CD14-positive monocyte (primary cell): ENCODE results near the gene RPRML. TPM values are rescaled to one million over a fixed set of nuclear protein-coding genes. Genes with fewer than 3 reads are reported as not detected.
A peak's percentile ranks its signal among the peaks of the same experiment; 100 is the strongest.

Experiments used
- DNase-seq, 3 donors: peaks; one replicate each; pipeline ENCODE4 v3.0.0-alpha.2; 2011 to 2022
- H2AFZ ChIP-seq: 2 replicates; pipeline ENCODE4 v1.6.0; 2012; ENCODE audit warnings: mild to moderate bottlenecking, low read depth, low read length, inconsistent platforms; ENCODE audit not compliant: insufficient read depth, poor library complexity, severe bottlenecking
- H3K27ac ChIP-seq, 2 donors: 1 replicate in 1 of 2; 2 replicates in 1 of 2; pipeline ENCODE4 v1.5.1; 2012 to 2013; ENCODE audit warnings: low read length in 2 of 2, control low read depth in 1 of 2, inconsistent platforms in 1 of 2, low read depth in 1 of 2, mild to moderate bottlenecking in 1 of 2
- H3K27me3 ChIP-seq, 2 donors: one replicate each; pipeline versions ENCODE4 v1.6.0 to v1.6.1; 2011 to 2013; ENCODE audit warnings: low read length in 2 of 2; ENCODE audit not compliant: control insufficient read depth in 2 of 2, insufficient read depth in 2 of 2
- H3K36me3 ChIP-seq, 2 donors: replicated peaks in 1 of 2; 1 replicate in 1 of 2; 2 replicates in 1 of 2; pipeline versions ENCODE4 v1.5.1 to v1.6.1; 2012 to 2013; ENCODE audit warnings: low read length in 2 of 2, control low read depth in 1 of 2, inconsistent platforms in 1 of 2, mild to moderate bottlenecking in 1 of 2; ENCODE audit not compliant: insufficient read depth in 2 of 2, control insufficient read depth in 1 of 2
- H3K4me1 ChIP-seq, 2 donors: 1 replicate in 1 of 2; 2 replicates in 1 of 2; pipeline versions ENCODE4 v1.5.1 to v1.6.1; 2012 to 2013; ENCODE audit warnings: low read length in 2 of 2, control low read depth in 1 of 2, inconsistent platforms in 1 of 2, mild to moderate bottlenecking in 1 of 2, moderate library complexity in 1 of 2; ENCODE audit not compliant: insufficient read depth in 2 of 2, control insufficient read depth in 1 of 2
- H3K4me2 ChIP-seq: replicated peaks from 2 replicates; pipeline ENCODE3; 2012; ENCODE audit warnings: low read length, moderate library complexity, mild to moderate bottlenecking; ENCODE audit not compliant: poor library complexity, severe bottlenecking; ENCODE audit errors: extremely low read depth
- H3K4me3 ChIP-seq, 3 experiments: fragments of 200-600 bp in 1 of 3; sonication (generic) in 1 of 3; replicated peaks in 1 of 3; 1 replicate in 2 of 3; 2 replicates in 1 of 3; pipeline ENCODE4 v1.5.1; 2011 to 2013; ENCODE audit warnings: low read length in 3 of 3, mild to moderate bottlenecking in 3 of 3, control low read depth in 2 of 3, low read depth in 2 of 3, inconsistent platforms in 1 of 3, moderate library complexity in 1 of 3
- H3K79me2 ChIP-seq: 2 replicates; pipeline ENCODE4 v1.6.0; 2012; ENCODE audit warnings: mild to moderate bottlenecking, control low read depth, inconsistent platforms, low read length, moderate library complexity; ENCODE audit not compliant: insufficient read depth
- H3K9ac ChIP-seq: 2 replicates; pipeline ENCODE4 v1.6.0; 2017; ENCODE audit warnings: low read length, mild to moderate bottlenecking; ENCODE audit not compliant: insufficient read depth, poor library complexity, severe bottlenecking
- H3K9me3 ChIP-seq, 2 donors: replicated peaks in 1 of 2; 1 replicate in 1 of 2; 2 replicates in 1 of 2; pipeline versions ENCODE4 v1.5.1 to v1.6.1; 2012 to 2013; ENCODE audit warnings: low read length in 2 of 2, control low read depth in 1 of 2; ENCODE audit not compliant: control insufficient read depth in 1 of 2, insufficient read depth in 1 of 2
- H4K20me1 ChIP-seq: 2 replicates; pipeline ENCODE4 v1.6.0; 2012; ENCODE audit warnings: mild to moderate bottlenecking, low read length, control low read depth, moderate library complexity; ENCODE audit not compliant: insufficient read depth
- H3K27ac Mint-ChIP-seq, 7 donors: one replicate each; pipeline ENCODE4 v1.8.0; 2020; ENCODE audit warnings: mild to moderate bottlenecking in 7 of 7, mixed read lengths in 7 of 7, moderate library complexity in 6 of 7, inconsistent platforms in 2 of 7
- H3K27me3 Mint-ChIP-seq, 3 donors: one replicate each; pipeline ENCODE4 v1.8.0; 2021 to 2022; ENCODE audit warnings: low read depth in 3 of 3, mild to moderate bottlenecking in 3 of 3, mixed read lengths in 3 of 3, moderate library complexity in 3 of 3, inconsistent platforms in 1 of 3
- H3K36me3 Mint-ChIP-seq, 2 donors: one replicate each; pipeline ENCODE4 v1.8.0; 2020; ENCODE audit warnings: mixed read lengths in 2 of 2, inconsistent platforms in 1 of 2, mild to moderate bottlenecking in 1 of 2
- H3K4me1 Mint-ChIP-seq: one replicate; pipeline ENCODE4 v1.8.0; 2020; ENCODE audit warnings: mild to moderate bottlenecking, mixed read lengths
- H3K4me3 Mint-ChIP-seq, 2 donors: one replicate each; pipeline ENCODE4 v1.8.0; 2020; ENCODE audit warnings: mild to moderate bottlenecking in 2 of 2, mixed read lengths in 2 of 2, moderate library complexity in 1 of 2
- H3K9me3 Mint-ChIP-seq, 7 donors: one replicate each; pipeline ENCODE4 v1.8.0; 2020 to 2022; ENCODE audit warnings: mixed read lengths in 7 of 7, mild to moderate bottlenecking in 6 of 7, moderate library complexity in 6 of 7, inconsistent platforms in 2 of 7
- WGBS: methylation state at CpG from one replicate; pipeline ENCODE4 v1.1.5; 2013; ENCODE audit warnings: missing lambda C conversion rate; ENCODE audit not compliant: insufficient coverage; 5-methylcytosine and 5-hydroxymethylcytosine counted together
- intact Hi-C, 2 donors: fragments of 100-400 bp; cut with micrococcal nuclease; formaldehyde crosslinking; loops; one replicate each; pipeline versions ENCODE4 v1.15.0 to v1.15.1; 2023
- polyA plus RNA-seq, 3 donors: library from polyadenylated mRNA; depleted of rRNA in 1 of 3; unstranded in 2 of 3; stranded (reverse) in 1 of 3; fragments of 300-500 nt in 2 of 3; fragments of >200 nt in 1 of 3; fragmentation: Illumina TruSeq in 2 of 3; gene quantifications; 1 replicate in 2 of 3; 2 replicates in 1 of 3; pipeline ENCODE4 v1.2.3, GENCODE V29; 2012 to 2021
- TF ChIP-seq, protein P1 (sequence below): fragments of 200-600 bp; IDR thresholded peaks from one replicate; pipeline ENCODE4 v1.8.0; 2022; ENCODE audit warnings: antibody characterized with exemption, mild to moderate bottlenecking

RPRML gene
- polyA plus RNA-seq, 3 donors: not detected

DNA sequence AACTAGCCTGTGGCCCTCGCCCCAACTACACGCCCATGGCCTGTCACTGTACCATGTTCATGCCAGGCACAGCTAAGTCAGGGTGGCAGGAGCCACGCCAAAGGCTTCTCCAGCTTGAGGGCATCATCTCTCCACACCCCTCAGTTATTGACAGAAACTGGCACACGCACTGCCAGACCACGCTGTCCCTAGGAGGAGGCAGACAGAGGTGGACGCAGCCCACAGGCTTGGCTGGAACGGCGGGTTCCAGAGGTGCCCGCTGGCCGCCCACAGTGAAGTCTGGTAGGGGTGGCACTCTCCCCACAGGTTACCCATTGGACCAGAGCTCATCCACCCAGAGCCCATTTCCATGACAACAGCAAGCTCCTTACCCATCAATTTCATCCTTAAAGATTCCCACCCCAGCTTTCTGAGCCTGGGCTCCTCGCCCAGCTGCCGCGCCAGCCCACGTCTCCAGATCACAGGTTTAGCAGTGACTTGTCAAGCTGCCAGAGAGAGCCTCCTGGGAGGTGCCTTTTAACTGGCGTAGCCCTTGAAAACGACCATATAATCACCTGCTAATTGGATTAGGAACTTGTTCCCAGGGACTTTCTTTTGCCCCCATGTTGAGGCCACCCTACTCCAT lies 27.9 kb downstream of the RPRML start:
- Mint-ChIP-seq H3K9me3 (peaks cover 0 to 3% (median 0%) of the 10 kb centered on the region in 7 donors), H3K36me3 (peaks cover 9 to 12% of the 10 kb centered on the region in 2 donors), H3K27me3 (peaks cover 2 to 9% (median 4%) of the 10 kb centered on the region in 3 donors), H3K4me1 (peaks cover 1% of the 10 kb centered on the region), H3K4me3 (no peak overlapping the region), H3K27ac (peak overlapping the region in 2 of 7 donors; percentile 17 to 25)
- Histone ChIP-seq H3K79me2 (no peaks in the 10 kb centered on the region), H3K4me1 (no peaks in the 10 kb centered on the region), H4K20me1 (no peaks in the 10 kb centered on the region), H3K27ac (no peak overlapping the region), H3K27me3 (no peaks in the 10 kb centered on the region), H3K4me2 (no peak overlapping the region), H3K4me3 (no peak overlapping the region), H2AFZ (no peak overlapping the region), H3K36me3 (no peaks in the 10 kb centered on the region), H3K9ac (no peak overlapping the region), H3K9me3 (no peaks in the 10 kb centered on the region)
- no peak for DNase-seq
- WGBS: 87% methylated on average over 10 of the region's 16 CpGs
- intact Hi-C loops: no loop called here
- TF ChIP-seq, protein P1, sequence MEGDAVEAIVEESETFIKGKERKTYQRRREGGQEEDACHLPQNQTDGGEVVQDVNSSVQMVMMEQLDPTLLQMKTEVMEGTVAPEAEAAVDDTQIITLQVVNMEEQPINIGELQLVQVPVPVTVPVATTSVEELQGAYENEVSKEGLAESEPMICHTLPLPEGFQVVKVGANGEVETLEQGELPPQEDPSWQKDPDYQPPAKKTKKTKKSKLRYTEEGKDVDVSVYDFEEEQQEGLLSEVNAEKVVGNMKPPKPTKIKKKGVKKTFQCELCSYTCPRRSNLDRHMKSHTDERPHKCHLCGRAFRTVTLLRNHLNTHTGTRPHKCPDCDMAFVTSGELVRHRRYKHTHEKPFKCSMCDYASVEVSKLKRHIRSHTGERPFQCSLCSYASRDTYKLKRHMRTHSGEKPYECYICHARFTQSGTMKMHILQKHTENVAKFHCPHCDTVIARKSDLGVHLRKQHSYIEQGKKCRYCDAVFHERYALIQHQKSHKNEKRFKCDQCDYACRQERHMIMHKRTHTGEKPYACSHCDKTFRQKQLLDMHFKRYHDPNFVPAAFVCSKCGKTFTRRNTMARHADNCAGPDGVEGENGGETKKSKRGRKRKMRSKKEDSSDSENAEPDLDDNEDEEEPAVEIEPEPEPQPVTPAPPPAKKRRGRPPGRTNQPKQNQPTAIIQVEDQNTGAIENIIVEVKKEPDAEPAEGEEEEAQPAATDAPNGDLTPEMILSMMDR: no peak

DNA sequence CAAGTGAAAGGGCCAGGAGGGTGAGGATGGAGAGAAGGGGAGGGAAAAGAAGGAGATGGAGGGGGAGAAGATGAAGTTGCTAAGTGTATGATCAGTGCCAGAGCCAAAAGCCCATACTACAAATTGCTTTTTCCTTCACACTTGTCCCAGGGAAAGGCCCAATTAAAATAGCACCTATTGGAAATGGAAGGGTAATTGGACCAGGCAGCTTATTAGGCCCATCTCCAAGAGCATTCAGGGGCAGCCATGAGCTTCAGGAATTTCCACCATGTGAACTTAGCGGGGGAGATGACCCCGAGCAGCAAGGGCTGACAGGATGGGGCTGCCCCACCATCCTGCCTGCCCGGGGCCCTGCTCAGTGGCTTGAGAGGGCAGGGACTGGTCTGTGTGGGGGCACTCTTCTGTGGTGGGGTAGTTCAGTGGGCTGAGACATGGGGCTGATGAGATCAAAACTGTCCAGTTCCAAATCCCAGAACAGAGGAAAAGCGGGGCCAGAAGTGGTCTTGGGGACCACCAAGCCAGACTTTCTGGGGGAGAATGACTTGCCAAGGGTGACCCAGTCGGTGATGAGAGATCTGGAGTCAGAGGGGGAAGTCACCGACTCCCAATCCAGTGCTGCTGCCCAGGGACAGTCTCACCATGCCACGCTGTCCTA lies 28.6 kb downstream of the RPRML start:
- Mint-ChIP-seq H3K4me3 (no peak overlapping the region), H3K27ac (peak overlapping the region in 1 of 7 donors; percentile 25), H3K27me3 (peaks cover 2 to 7% (median 4%) of the 10 kb centered on the region in 3 donors), H3K9me3 (peaks cover 0 to 3% (median 0%) of the 10 kb centered on the region in 7 donors), H3K36me3 (peaks cover 7 to 9% of the 10 kb centered on the region in 2 donors), H3K4me1 (peaks cover 1% of the 10 kb centered on the region)
- Histone ChIP-seq H3K27me3 (no peaks in the 10 kb centered on the region), H3K4me3 (no peak overlapping the region), H4K20me1 (no peaks in the 10 kb centered on the region), H3K79me2 (no peaks in the 10 kb centered on the region), H3K4me2 (no peak overlapping the region), H3K36me3 (no peaks in the 10 kb centered on the region), H3K9ac (no peak overlapping the region), H3K9me3 (no peaks in the 10 kb centered on the region), H3K27ac (no peak overlapping the region), H3K4me1 (no peaks in the 10 kb centered on the region), H2AFZ (no peak overlapping the region)
- intact Hi-C loops: no loop called here
- no peak for DNase-seq
- TF ChIP-seq, protein P1: no peak
- WGBS: 93% methylated on average over 6 of the region's 7 CpGs
